Lower lobe of right lung (tissue), 2 donors: ENCODE results near the gene OGDH. TPM values are rescaled to one million over a fixed set of nuclear protein-coding genes. Genes with fewer than 3 reads are reported as not detected.

Source experiments
- ATAC-seq, 2 donors: fragments of 200-7000 bp; cut with Tn5 transposase; one replicate each; pipeline ENCODE4 v1.9.1; 2020 to 2022; ENCODE audit warnings: mild to moderate bottlenecking in 2 of 2, moderate library complexity in 2 of 2
- DNase-seq: peaks from one replicate; pipeline ENCODE4 v3.0.0-alpha.2; 2020
- H3K27ac ChIP-seq: fragments of 200-600 bp; one replicate; pipeline ENCODE4 v1.8.0; 2022
- H3K27me3 ChIP-seq: fragments of 200-600 bp; one replicate; pipeline ENCODE4 v1.8.0; 2022; ENCODE audit warnings: low read depth
- H3K36me3 ChIP-seq: fragments of 200-600 bp; one replicate; pipeline ENCODE4 v1.8.0; 2022; ENCODE audit warnings: mild to moderate bottlenecking
- H3K4me1 ChIP-seq: fragments of 200-600 bp; one replicate; pipeline ENCODE4 v1.8.0; 2022
- H3K4me3 ChIP-seq: fragments of 200-600 bp; one replicate; pipeline ENCODE4 v1.8.0; 2022; ENCODE audit warnings: mild to moderate bottlenecking
- H3K9me3 ChIP-seq: fragments of 200-600 bp; one replicate; pipeline ENCODE4 v1.8.0; 2022
- intact Hi-C: fragments of 100-400 bp; cut with DNase I; formaldehyde crosslinking; loops from one replicate; pipeline ENCODE4 v1.11.0; 2022
- total RNA-seq: library from RNA; stranded (reverse); fragmentation: NEBNext Ultra II Directional; extraction: Animal tissue kit (Norgen Biotek cat#: 25700); gene quantifications from one replicate; pipeline ENCODE4 v1.2.1, GENCODE V29; 2021
- TF ChIP-seq, protein P1 (sequence below): fragments of 200-600 bp; IDR thresholded peaks from one replicate; pipeline ENCODE4 v1.8.0; 2022; ENCODE audit warnings: antibody characterized with exemption, mild to moderate bottlenecking
- donor health status: DM: no; HTN: yes; CAD: no; lungs with severe emphysema.

The OGDH gene
- total RNA-seq, 1 donor from 2014 or later, result 132 TPM

DNA sequence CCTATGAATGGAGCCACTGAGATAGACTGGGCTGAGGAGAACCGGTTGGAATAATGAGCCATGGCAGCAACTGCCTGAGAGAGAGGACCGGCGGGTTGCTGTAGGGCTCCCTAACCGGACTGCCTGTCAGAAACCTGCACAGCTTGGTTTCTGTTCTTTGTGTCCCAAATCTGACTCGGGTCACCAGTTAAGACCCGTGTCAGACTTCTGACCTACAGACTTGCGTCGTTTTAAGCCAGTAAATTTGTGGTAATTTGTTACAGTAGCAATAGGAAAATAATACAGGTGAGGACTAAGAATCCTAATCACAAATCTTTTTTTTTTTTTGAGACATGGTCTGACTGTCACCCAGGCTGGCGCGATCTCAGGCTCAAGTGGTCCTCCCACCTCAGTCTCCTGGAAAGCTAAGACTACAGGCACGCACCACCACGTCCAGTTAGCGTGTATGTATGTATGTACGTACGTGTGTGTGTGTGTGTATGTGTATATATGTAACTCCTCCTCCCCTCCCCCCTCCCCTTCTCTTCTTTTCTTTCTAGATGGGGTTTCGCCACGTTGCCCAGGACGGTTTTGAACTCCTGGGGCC lies 32.0 kb upstream of the OGDH start:
- ATAC-seq (no peak), DNase-seq (no peak)
- peaks cover 23% of the 10 kb centered on the region for H3K4me1 ChIP-seq
- intact Hi-C loops, result no loop called here
- TF ChIP-seq, protein P1, sequence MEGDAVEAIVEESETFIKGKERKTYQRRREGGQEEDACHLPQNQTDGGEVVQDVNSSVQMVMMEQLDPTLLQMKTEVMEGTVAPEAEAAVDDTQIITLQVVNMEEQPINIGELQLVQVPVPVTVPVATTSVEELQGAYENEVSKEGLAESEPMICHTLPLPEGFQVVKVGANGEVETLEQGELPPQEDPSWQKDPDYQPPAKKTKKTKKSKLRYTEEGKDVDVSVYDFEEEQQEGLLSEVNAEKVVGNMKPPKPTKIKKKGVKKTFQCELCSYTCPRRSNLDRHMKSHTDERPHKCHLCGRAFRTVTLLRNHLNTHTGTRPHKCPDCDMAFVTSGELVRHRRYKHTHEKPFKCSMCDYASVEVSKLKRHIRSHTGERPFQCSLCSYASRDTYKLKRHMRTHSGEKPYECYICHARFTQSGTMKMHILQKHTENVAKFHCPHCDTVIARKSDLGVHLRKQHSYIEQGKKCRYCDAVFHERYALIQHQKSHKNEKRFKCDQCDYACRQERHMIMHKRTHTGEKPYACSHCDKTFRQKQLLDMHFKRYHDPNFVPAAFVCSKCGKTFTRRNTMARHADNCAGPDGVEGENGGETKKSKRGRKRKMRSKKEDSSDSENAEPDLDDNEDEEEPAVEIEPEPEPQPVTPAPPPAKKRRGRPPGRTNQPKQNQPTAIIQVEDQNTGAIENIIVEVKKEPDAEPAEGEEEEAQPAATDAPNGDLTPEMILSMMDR, result no peak
- H3K4me3 ChIP-seq, result peak overlapping the region; percentile 94
- H3K27ac ChIP-seq, result peak overlapping the region; percentile 88
- H3K36me3 ChIP-seq, result peaks cover 54% of the 10 kb centered on the region
- H3K9me3 ChIP-seq, result no peaks in the 10 kb centered on the region
- no peaks in the 10 kb centered on the region for H3K27me3 ChIP-seq

DNA sequence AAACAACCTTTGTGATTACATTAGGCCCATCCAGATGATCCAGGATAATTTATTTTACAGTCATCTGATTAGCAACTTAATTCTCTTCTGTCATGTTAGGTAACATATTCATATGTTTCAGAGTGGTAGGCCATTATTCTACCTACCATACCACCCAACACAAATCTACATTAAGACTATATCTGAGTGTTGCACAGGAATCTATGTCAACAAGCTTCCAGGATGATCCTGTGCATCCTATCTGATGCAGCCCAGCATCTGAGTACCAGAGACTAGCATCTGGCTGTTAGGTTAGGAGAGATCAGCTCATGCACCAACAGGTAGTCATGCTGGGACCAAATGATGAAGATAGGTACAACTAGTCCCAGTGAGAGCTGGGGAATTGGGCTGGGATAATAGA lies 31.4 kb upstream of the OGDH start:
- Histone ChIP-seq H3K27ac (no peak overlapping the region), H3K36me3 (peaks cover 54% of the 10 kb centered on the region)

DNA sequence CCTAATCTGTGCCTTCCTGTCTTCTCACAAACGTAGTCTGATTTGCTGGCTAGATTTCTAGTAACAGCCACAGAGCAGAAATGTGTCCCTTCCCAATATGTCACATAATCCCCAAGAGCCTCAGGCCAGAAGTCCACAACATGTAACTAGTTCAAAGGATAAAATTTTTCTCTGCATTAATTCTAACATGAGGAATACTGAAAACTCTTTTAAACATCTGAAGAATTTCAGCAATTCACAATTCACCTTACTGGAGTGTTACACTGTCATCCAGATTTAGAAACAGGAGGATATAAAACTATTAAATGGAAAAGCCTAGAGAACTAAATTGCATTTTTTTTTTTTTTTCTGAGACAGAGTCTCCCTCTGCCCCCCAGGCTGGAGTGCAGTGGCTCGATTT lies 30.2 kb upstream of the OGDH start:
- intact Hi-C loops, result no loop called here

More for the DNA sequence above, 31.4 kb upstream of the OGDH start:
- DNase-seq, result no peak
- no peaks in the 10 kb centered on the region for H3K9me3 ChIP-seq
- H3K4me1 ChIP-seq, result peaks cover 29% of the 10 kb centered on the region
- H3K27me3 ChIP-seq, result no peaks in the 10 kb centered on the region
- H3K4me3 ChIP-seq, result no peak overlapping the region
- TF ChIP-seq, protein P1, result no peak
- intact Hi-C loops, result no loop called here
- no peak for ATAC-seq

DNA sequence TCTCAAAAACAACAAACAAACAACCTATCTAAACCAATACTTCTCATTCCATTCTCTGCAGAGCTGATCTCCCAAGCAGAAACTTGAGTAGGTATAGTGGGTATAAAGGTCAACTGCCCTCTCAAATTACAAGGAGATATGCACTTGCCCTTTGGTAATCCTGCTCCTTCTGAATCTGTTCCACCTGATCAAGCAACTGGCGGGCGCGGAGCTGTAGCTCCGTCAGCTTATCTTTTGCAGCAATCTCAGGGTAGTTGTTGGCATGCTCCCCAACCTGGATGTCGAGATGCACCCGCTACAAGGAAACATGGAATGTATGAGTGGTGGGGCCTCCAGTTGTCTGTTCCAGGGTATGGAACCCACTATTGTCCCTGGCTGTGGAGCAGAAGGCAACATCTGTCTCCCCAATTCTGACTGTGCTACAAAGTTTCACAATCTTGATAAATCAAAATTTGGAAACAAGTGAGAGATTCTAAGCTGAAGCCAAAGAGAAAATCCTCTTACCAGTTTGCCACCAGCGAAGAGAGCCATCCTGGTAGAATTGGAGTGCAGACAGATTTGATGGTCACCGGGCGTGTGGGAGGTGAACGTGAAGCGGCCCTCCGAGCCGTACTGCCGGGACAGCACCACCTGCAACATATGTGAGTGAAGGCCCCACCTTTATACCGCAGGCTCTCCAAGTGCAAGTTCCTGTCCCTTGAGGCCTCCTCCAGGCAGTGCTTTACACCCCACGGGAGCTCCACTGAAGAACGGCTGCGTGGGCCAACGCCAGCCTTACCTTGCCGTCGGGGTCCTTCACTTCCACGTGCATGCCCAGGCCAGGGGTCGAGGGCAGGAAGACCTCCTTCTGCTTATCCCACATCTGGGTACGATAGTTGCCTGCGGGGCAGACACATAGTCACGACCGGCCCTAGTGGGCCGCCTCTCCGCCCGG lies 25.2 kb upstream of the OGDH start:
- ATAC-seq, result peak; percentile 45 to 54
- peaks cover 21% of the 10 kb centered on the region for H3K4me1 ChIP-seq
- DNase-seq, result no peak
- peak overlapping the region; percentile 99 for H3K27ac ChIP-seq
- H3K9me3 ChIP-seq, result no peaks in the 10 kb centered on the region
- intact Hi-C loops, result no loop called here
- peak overlapping the region; percentile 80 for H3K4me3 ChIP-seq
- TF ChIP-seq, protein P1, result no peak
- no peaks in the 10 kb centered on the region for H3K27me3 ChIP-seq
- peaks cover 35% of the 10 kb centered on the region for H3K36me3 ChIP-seq

More for the DNA sequence above, 30.2 kb upstream of the OGDH start:
- Histone ChIP-seq H3K4me1 (peaks cover 41% of the 10 kb centered on the region), H3K27me3 (no peaks in the 10 kb centered on the region), H3K9me3 (no peaks in the 10 kb centered on the region), H3K4me3 (no peak overlapping the region), H3K36me3 (peaks cover 52% of the 10 kb centered on the region), H3K27ac (no peak overlapping the region)
- no peak for DNase-seq
- TF ChIP-seq, protein P1, result no peak
- no peak for ATAC-seq

DNA sequence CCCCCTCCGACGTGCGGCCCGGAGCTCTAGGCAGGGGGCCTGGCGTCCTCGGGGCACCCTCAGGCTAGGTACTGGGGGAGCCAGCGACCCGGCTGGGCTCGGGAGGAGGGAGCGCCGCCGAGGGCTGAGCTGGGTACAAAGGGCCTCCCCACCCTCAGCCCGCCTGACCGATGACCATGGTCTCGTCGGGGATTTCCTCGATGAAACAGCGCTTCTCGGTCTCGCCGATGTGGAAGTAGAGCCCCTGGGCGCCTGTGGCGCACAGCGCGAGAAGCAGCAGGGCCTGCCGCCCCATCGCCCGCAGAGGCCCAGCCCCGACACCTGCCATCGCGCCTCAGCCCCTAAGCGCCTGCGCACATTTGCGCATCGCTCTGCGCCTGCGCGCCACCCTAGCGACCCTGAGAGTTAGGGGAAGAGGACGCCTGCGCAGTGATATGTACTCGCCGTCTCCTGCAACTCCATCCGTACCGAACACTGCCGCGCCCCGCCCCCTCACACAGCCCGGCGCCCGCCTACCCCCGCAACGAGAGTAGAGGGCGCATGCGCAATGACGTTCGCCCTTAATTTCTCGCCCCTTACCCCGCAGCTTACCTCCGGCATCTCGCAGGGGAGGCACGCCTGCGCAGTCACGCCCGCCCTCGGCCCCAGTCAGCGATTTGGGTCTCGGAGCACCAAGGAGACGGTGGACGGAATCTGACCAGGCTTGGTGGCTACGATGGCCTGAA lies 24.4 kb upstream of the OGDH start, which contains the start of gene TMED4:
TSS of gene TMED4 (minus strand) at position 353 of the 725 bp plus-strand sequence. CDS start at position 328, 25 bp downstream.
- H3K4me3 ChIP-seq, result peak within 1 kb of the TSS; percentile 80
- TF ChIP-seq, protein P1, result no peak
- peak; percentile 100 for DNase-seq
- peaks cover 21% of the 10 kb centered on the region for H3K4me1 ChIP-seq
- peak; percentile 98 to 100 for ATAC-seq
- no peaks in the 10 kb centered on the region for H3K9me3 ChIP-seq
- H3K27ac ChIP-seq, result peak within 1 kb of the TSS; percentile 99
- no peaks in the 10 kb centered on the region for H3K27me3 ChIP-seq
- H3K36me3 ChIP-seq, result peaks cover 35% of the 10 kb centered on the region
- intact Hi-C loops, result no loop called here
